Stimulated activated CD4-positive, alpha-beta T cell treated with anti-CD3 and anti-CD28 coated beads, Interleukin-15, amount 100 ng/mL, for 24 hours (primary cell): ENCODE data around the gene NUP93.

Source experiments
- DNase-seq: peaks from one replicate; pipeline ENCODE4 v3.0.0-alpha.2; 2020

NUP93 gene

GRCh38 chr16:56729735-56730662 is at the start of gene NUP93:
Gene NUP93 (plus strand): TSS chr16:56730129. CDS start chr16:56748248, 18,119 bp downstream.
- DNase-seq = peak; percentile 93

GRCh38 chr16:56681939-56682702 is 47.8 kb upstream of the NUP93 start, which contains the start of gene MT1X:
Gene MT1X (plus strand): TSS chr16:56682470. CDS start chr16:56682541, 71 bp downstream.
- DNase-seq = peak; percentile 94

- peak; percentile 30 for DNase-seq
Observed at GRCh38 chr16:56682703-56683397, 47.1 kb upstream of the NUP93 start.

- DNase-seq = no peak
Observed at GRCh38 chr16:56683424-56684172, 46.3 kb upstream of the NUP93 start.

GRCh38 chr16:56684256-56684925 is 45.5 kb upstream of the NUP93 start:
- no peak for DNase-seq

- no peak for DNase-seq
Observed at GRCh38 chr16:56684926-56685590, 44.9 kb upstream of the NUP93 start.

GRCh38 chr16:56686758-56687157 is 43.2 kb upstream of the NUP93 start:
- DNase-seq = no peak

- no peak for DNase-seq
Observed at GRCh38 chr16:56688762-56689161, 41.2 kb upstream of the NUP93 start.

GRCh38 chr16:56689171-56689570 is 40.8 kb upstream of the NUP93 start:
- DNase-seq = no peak

- DNase-seq = no peak
Observed at GRCh38 chr16:56690420-56691122, 39.4 kb upstream of the NUP93 start.

GRCh38 chr16:56691885-56692284 is 38.0 kb upstream of the NUP93 start:
- DNase-seq = no peak

GRCh38 chr16:56695246-56695645 is 34.7 kb upstream of the NUP93 start:
- DNase-seq = no peak

- no peak for DNase-seq
Observed at GRCh38 chr16:56697456-56698155, 32.3 kb upstream of the NUP93 start.

- DNase-seq = no peak
Observed at GRCh38 chr16:56700195-56700594, 29.7 kb upstream of the NUP93 start.

- DNase-seq = no peak
Observed at GRCh38 chr16:56700631-56701030, 29.3 kb upstream of the NUP93 start.

GRCh38 chr16:56701534-56701933 is 28.4 kb upstream of the NUP93 start:
- DNase-seq = no peak

GRCh38 chr16:56702836-56703235 is 27.1 kb upstream of the NUP93 start:
- DNase-seq = no peak

- DNase-seq = peak; percentile 19
Observed at GRCh38 chr16:56708525-56709442, 21.1 kb upstream of the NUP93 start.
